ENCODE data around the gene MAGOH.

- no peak for TF ChIP-seq GATA2 (IDR thresholded peaks at IDR 0.05; ENCODE audit: low read depth, low read length)
- no peak for TF ChIP-seq GATA3 (IDR thresholded peaks at IDR 0.05; ENCODE audit: low read depth, low read length)
Measured at GRCh38 chr1:53258216-53258615, 19.9 kb upstream of the MAGOH start.
